Anterior cingulate cortex (tissue), 58 donors: ENCODE results near the gene PADI4.
A peak's percentile ranks its signal among the peaks of the same experiment; 100 is the strongest.

Experiments
- DNase-seq, 58 donors: peaks; one replicate each; lab custom pipeline; 2025; lab: John Stamatoyannopoulos, UW

Gene PADI4

DNA sequence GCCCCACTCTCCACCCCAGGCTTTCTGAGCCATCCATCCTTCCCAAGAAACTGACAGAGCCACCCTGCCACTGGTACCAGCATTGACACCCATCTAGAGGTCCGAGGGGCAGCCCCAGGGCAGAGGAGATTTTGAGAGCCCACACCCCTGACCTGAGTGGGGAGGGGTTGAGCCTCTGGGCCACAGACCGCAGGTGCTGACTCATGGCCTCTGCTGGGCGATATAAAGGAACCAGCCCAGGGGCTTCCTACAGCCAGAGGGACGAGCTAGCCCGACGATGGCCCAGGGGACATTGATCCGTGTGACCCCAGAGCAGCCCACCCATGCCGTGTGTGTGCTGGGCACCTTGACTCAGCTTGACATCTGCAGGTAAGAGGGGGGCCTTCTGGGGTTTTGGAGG is at the start of gene PADI4:
Gene PADI4, plus strand, starts transcription at position 252 of the 400 bp plus-strand sequence. Its CDS starts 26 bp downstream, at position 278.
- no peak for DNase-seq

GRCh38 chr1:17258758-17259130 is 49.3 kb upstream of the PADI4 start:
- DNase-seq = no peak

DNA sequence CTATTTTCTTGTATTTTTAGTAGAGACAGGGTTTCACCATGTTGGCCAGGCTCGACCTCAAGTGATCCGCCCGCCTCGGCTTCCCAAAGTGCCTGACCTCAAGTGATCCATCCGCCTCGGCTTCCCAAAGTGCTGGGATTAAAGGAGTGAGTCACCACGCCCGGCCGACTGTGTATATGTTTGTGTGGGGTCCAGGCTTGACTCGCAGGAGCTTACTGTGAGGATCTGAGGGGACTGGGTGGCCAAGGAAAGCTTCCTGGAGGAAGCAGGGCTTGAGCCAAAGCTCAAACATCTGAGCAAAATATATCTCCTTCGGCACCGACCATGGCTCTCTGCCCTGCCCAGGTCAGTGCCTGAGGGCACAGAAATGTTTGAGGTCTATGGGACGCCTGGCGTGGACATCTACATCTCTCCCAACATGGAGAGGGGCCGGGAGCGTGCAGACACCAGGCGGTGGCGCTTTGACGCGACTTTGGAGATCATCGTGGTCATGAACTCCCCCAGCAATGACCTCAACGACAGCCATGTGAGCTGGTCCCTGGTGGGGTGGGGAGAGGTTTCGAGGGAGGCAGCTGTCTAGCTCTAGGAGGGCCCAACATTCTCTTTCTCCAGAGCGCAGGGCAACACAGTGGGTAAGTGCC is 48.6 kb upstream of the PADI4 start:
- no peak for DNase-seq

GRCh38 chr1:17260264-17260663 is 47.7 kb upstream of the PADI4 start:
- DNase-seq = no peak

DNA sequence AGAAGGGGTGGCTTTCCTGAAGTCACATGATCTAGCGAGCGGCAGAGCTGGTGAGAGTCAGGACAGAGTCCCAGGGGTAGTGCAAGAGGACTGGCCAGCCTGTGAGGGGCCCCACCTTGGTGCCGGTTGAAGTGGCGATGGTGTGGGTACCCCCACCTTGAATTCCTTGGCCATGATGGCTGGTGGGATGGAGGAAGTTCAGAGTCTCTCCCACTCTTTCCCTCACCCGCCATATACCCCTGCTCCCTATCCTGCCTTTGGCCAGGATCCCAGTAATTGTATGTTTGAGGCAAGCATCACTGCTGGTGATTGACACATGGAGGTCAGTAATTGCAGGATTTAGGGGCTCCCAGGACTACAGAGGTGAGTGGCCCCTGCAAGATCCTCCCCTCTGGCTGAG is 47.3 kb upstream of the PADI4 start:
- no peak for DNase-seq

- peak in 1 of 58 donors; percentile 15 for DNase-seq
Observed at GRCh38 chr1:17263936-17264335, 44.1 kb upstream of the PADI4 start.

GRCh38 chr1:17264470-17264869 is 43.5 kb upstream of the PADI4 start:
- DNase-seq = no peak

DNA sequence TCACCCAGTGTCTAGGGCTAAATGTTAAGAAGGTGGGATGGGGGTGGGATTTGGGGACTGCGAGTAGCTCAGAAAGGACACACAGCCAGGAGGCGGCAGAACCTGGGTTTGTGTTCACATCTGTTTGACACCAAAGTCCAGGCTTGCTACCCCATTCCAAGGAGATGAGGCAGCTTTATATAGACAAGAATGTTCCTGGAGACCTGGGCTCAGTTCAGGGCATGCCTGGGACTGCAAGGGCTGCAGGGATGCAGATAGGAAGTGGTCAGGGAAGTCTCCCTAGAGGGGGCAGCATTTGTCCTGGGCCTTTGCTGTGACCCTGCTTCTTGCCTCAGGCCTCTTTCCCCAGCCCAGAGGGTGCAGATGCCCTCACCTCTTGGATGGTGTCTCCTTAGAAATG is 42.8 kb upstream of the PADI4 start:
- DNase-seq = no peak

- DNase-seq = no peak
Observed at GRCh38 chr1:17265950-17266349, 42.0 kb upstream of the PADI4 start.

GRCh38 chr1:17270891-17271765 is 36.9 kb upstream of the PADI4 start:
- peak in 1 of 58 donors; percentile 6 for DNase-seq

DNA sequence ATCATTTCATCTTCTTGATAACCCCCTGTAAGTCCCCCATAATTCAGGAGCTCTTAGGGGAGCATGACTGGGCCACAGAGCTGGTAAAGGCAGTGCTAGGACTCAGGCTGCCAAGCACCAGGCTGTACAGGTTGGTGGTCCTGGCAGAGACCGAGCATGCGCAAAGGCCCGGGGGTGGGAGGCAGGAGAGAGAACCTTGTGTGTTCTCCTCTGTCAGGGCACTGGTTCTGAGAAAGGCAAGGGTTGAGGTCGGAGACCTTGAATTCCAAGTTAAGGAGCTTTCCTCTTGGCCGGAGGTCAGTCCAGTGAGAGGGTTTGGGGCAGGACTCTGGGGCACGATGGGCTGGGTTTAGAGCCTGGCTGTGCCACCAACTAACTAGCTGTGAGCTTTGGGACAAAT is 35.9 kb upstream of the PADI4 start:
- no peak for DNase-seq

DNA sequence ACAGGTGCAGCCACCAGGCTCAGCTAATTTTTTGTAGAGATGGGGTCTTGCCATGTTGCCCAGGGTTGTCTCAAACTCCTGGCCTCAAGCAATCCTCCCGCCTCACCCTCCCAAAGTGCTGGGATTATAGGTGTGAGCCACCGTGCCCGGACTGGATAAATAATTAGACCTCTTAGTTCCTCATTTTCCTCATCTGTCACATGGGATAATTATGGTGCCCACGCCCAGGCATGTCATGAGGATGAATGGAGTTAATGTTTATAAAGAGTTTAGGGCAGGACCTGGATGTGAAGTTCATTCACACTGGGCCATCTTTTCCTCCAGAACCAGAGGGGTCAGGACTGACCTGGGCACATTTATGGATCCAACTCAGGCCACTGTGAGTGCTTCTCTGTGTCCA is 35.4 kb upstream of the PADI4 start:
- no peak for DNase-seq

GRCh38 chr1:17273096-17273495 is 34.9 kb upstream of the PADI4 start:
- no peak for DNase-seq

- DNase-seq = peak in 2 of 58 donors; percentile 2 to 6
Observed at GRCh38 chr1:17274186-17275170, 33.5 kb upstream of the PADI4 start.

DNA sequence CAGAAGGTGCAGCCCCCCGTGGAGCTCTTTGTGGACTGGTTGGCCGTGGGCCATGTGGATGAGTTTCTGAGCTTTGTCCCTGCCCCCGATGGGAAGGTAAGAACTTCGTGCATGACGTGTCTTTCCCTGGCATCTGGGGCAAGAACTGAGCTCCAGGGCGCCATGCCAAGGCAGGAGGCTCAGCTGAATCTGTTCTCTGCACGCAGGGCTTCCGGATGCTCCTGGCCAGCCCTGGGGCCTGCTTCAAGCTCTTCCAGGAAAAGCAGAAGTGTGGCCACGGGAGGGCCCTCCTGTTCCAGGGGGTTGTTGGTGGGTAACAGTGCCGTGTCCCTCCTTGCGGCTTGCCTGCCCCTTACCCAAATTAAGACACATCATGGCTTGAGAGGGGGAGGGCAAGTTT is 31.4 kb upstream of the PADI4 start:
- peak in 2 of 58 donors; percentile 6 to 8 for DNase-seq

DNA sequence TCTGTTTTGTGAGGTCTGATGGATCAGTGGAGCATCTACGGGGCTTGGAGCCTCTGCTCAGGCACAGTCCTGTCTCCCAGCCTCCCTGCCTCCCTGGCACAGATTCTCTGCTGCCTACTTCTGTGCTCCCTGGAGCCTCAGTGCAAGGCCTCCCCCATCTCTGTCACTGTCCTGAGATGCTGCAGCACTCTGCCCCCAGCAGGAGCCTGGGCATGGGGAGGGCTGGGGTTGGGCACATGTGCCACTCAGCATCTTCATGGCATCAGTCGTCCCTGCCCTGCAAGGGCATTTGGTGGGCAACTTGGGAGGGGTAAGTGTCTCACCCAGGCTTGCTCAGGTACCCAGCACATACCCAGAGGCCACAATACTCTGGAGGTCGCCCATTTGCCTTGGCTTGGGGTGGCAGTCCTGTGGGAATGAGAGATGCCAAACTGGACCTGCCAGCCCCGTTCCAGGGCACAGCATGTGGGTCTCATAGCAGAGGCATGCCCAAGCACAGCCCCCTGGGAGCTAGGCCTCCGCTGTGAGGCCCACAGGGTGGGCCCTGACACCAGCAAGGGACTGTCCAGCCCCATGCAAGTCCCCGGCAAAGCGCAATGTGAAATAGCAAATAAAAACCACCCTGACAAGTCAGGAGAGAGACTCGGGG is 30.4 kb upstream of the PADI4 start:
- no peak for DNase-seq

DNA sequence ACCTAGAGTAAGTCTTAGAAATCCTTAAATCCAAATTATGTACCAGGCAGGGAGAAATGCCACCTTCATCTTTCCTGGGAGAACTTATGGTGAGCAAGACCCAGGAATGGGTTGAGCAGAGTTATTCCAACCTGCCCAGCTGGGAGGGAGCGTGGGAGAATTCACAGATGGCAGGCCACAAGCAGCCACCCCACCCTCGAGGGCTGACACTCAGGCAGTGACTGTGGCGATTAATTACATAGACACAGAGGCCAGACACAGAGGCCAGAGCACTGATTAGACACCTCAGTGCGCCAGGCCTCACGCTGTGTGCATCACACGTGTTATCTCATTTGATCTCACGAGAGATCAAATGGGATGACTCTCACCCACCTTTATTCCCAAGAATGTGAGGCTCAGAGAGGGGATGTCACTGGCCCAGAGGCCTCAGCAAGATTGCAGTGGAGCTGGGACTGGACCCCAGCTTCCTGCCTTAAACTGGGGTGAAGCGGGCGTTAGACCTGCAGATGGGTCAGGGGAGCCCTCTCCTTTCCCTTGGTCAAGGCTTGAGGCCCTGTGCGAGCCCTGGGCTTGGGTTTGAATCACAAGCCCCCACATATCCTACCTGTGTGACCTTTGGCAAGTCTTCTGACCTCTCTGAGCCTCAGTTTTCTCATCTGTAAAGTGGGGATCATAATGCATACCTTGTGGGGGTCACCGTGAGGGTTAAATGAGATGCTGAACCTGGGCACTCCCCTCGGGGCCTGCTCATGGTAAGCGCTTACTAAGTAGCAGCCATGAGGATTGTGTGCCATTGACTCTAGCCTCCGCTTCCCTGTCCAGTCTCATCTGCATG is 28.8 kb upstream of the PADI4 start:
- DNase-seq = no peak

GRCh38 chr1:17280436-17280835 is 27.6 kb upstream of the PADI4 start:
- DNase-seq = no peak

DNA sequence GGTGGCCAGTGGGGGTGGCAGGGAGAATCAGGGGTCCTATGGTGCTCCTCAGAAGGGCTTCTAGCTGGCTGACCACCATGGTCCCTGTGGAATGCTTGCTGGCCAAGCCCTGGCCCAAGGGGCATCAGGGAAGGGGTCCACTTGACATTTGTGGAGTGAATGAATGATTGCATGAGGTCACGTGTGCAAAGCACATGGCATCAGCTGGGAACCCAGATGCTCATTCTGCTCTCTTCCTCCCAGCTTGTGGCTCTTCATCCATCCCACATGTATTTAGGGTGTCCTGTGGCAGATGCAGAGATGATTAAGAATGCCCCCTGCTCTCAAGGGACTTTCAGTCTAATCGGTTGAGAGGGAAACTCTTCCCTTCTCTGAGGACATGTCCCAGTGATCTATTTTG is 27.1 kb upstream of the PADI4 start:
- DNase-seq = no peak
